H1 (cell line): ENCODE data around the gene HACD2. TPM values are rescaled to one million over a fixed set of nuclear protein-coding genes. Genes with fewer than 3 reads are reported as not detected.

Source experiments
- CTCF ChIA-PET: fragments of 300-600 bp; sonication (Branson Sonifier 250); formaldehyde crosslinking; loops from one replicate; lab custom pipeline; 2021; ENCODE audit not compliant: partially characterized antibody; lab: Charles Lee
- POLR2A ChIA-PET: fragments of 300-600 bp; sonication (Branson Sonifier 250); formaldehyde crosslinking; loops from one replicate; lab custom pipeline; 2021; ENCODE audit warnings: inconsistent platforms; ENCODE audit not compliant: partially characterized antibody; lab: Charles Lee
- DNase-seq, 2 experiments: peaks; one replicate each; pipeline versions ENCODE4 v3.0.0 to v3.0.0-alpha.2; 2010 to 2022; ENCODE audit warnings: low spot score in 2 of 2, low read depth in 1 of 2, mixed read lengths in 1 of 2
- FAIRE-seq: peaks from 2 replicates; lab custom pipeline; 2011; peaks lifted over from hg19 to GRCh38; lab: Jason Lieb, UNC
- H2AFZ ChIP-seq: 2 replicates; pipeline ENCODE4 v1.8.1; 2012; ENCODE audit warnings: low read length, inconsistent platforms
- H2AK5ac ChIP-seq: 2 replicates; pipeline ENCODE4 v1.6.1; 2013; ENCODE audit warnings: low read depth, low read length
- H2BK120ac ChIP-seq: replicated peaks from 2 replicates; pipeline ENCODE3; 2013; ENCODE audit warnings: low read depth, low read length, inconsistent platforms
- H2BK12ac ChIP-seq: 2 replicates; pipeline ENCODE4 v1.6.1; 2013; ENCODE audit warnings: low read depth, low read length
- H2BK15ac ChIP-seq: 2 replicates; pipeline ENCODE4 v1.6.1; 2013; ENCODE audit warnings: low read length
- H2BK20ac ChIP-seq: 2 replicates; pipeline ENCODE4 v1.6.1; 2013; ENCODE audit warnings: low read length
- H2BK5ac ChIP-seq: 2 replicates; pipeline ENCODE4 v1.6.1; 2013; ENCODE audit warnings: low read depth, low read length
- H3K14ac ChIP-seq: 2 replicates; pipeline ENCODE4 v1.6.1; 2013; ENCODE audit warnings: inconsistent platforms; ENCODE audit not compliant: insufficient read length
- H3K18ac ChIP-seq: 2 replicates; pipeline ENCODE4 v1.6.1; 2013; ENCODE audit warnings: low read length; ENCODE audit errors: extremely low read depth
- H3K23ac ChIP-seq: 2 replicates; pipeline ENCODE4 v1.6.1; 2013; ENCODE audit warnings: inconsistent platforms; ENCODE audit not compliant: insufficient read length
- H3K23me2 ChIP-seq: 2 replicates; pipeline ENCODE4 v1.6.1; 2013; ENCODE audit warnings: low read depth, low read length
- H3K27ac ChIP-seq: 2 replicates; pipeline ENCODE4 v1.6.1; 2011; ENCODE audit warnings: low read depth, low read length, inconsistent platforms
- H3K27me3 ChIP-seq, 4 experiments: replicated peaks in 1 of 4; 1 replicate in 1 of 4; 2 replicates in 3 of 4; pipeline versions ENCODE4 v1.6.1 to v1.8.1; 2011 to 2013; ENCODE audit warnings: low read length in 3 of 4, mild to moderate bottlenecking in 3 of 4, inconsistent platforms in 2 of 4, mixed read lengths in 2 of 4, moderate library complexity in 1 of 4; ENCODE audit not compliant: control insufficient read depth in 3 of 4, insufficient read depth in 3 of 4; ENCODE audit errors: extremely low read depth in 1 of 4
- H3K36me3 ChIP-seq, 4 experiments: 2 replicates each; pipeline versions ENCODE4 v1.6.1 to v1.8.1; 2011 to 2013; ENCODE audit warnings: mild to moderate bottlenecking in 4 of 4, low read length in 3 of 4, moderate library complexity in 2 of 4, control low read depth in 1 of 4, inconsistent platforms in 1 of 4; ENCODE audit not compliant: insufficient read depth in 4 of 4, control insufficient read depth in 2 of 4
- H3K4ac ChIP-seq: replicated peaks from 2 replicates; pipeline ENCODE3; 2013; ENCODE audit warnings: low read length, low read depth, mixed read lengths, inconsistent platforms; ENCODE audit not compliant: insufficient read length
- H3K4me1 ChIP-seq, 4 experiments: replicated peaks in 1 of 4; 1 replicate in 1 of 4; 2 replicates in 3 of 4; pipeline versions ENCODE4 v1.6.1 to v1.8.1; 2011 to 2013; ENCODE audit warnings: low read length in 3 of 4, inconsistent platforms in 2 of 4, mixed read lengths in 1 of 4; ENCODE audit not compliant: insufficient read depth in 4 of 4, control insufficient read depth in 3 of 4
- H3K4me2 ChIP-seq, 2 experiments: 2 replicates each; pipeline versions ENCODE4 v1.6.1 to v1.8.1; 2011 to 2013; ENCODE audit warnings: low read depth in 2 of 2, low read length in 2 of 2, control low read depth in 1 of 2, inconsistent platforms in 1 of 2, mild to moderate bottlenecking in 1 of 2; ENCODE audit not compliant: insufficient read depth in 1 of 2
- H3K4me3 ChIP-seq, 4 experiments: fragments of 200-600, 300-600 bp in 1 of 4; sonication (generic), shearing (Covaris generic), sonication (Bioruptor Twin) in 1 of 4; 2 replicates each; pipeline versions ENCODE4 v1.5.1 to v1.8.1; 2011 to 2016; ENCODE audit warnings: low read length in 4 of 4, low read depth in 3 of 4, control low read depth in 2 of 4, inconsistent platforms in 2 of 4, mild to moderate bottlenecking in 2 of 4, mixed read lengths in 1 of 4, moderate library complexity in 1 of 4; ENCODE audit not compliant: insufficient read depth in 2 of 4; ENCODE audit errors: extremely low read depth in 1 of 4
- H3K56ac ChIP-seq: replicated peaks from 2 replicates; pipeline ENCODE3; 2013; ENCODE audit warnings: low read depth, mild to moderate bottlenecking, mixed read lengths, low read length, inconsistent platforms; ENCODE audit not compliant: insufficient read length
- H3K79me1 ChIP-seq: 2 replicates; pipeline ENCODE4 v1.6.1; 2013; ENCODE audit warnings: low read depth, low read length, control low read depth
- H3K79me2 ChIP-seq, 2 experiments: 2 replicates each; pipeline versions ENCODE4 v1.6.1 to v1.8.1; 2012 to 2013; ENCODE audit warnings: low read length in 2 of 2, mild to moderate bottlenecking in 2 of 2, inconsistent platforms in 1 of 2; ENCODE audit not compliant: insufficient read depth in 2 of 2, control insufficient read depth in 1 of 2
- H3K9ac ChIP-seq, 4 experiments: replicated peaks in 1 of 4; 1 replicate in 1 of 4; 2 replicates in 3 of 4; pipeline versions ENCODE4 v1.6.1 to v1.8.1; 2011 to 2013; ENCODE audit warnings: low read depth in 3 of 4, low read length in 3 of 4, control low read depth in 2 of 4, mild to moderate bottlenecking in 2 of 4, moderate library complexity in 2 of 4, inconsistent platforms in 1 of 4; ENCODE audit errors: extremely low read depth in 1 of 4
- H3K9me3 ChIP-seq, 2 experiments: 2 replicates each; pipeline versions ENCODE4 v1.6.1 to v1.8.1; 2012 to 2013; ENCODE audit warnings: mild to moderate bottlenecking in 2 of 2, moderate library complexity in 2 of 2, control low read depth in 1 of 2, inconsistent platforms in 1 of 2, low read depth in 1 of 2, low read length in 1 of 2, mixed read lengths in 1 of 2; ENCODE audit not compliant: insufficient read depth in 2 of 2
- H4K20me1 ChIP-seq, 2 experiments: replicated peaks in 1 of 2; 2 replicates each; pipeline versions ENCODE3 to v1.8.1; 2011 to 2013; ENCODE audit warnings: inconsistent platforms in 2 of 2, low read length in 2 of 2, mild to moderate bottlenecking in 1 of 2; ENCODE audit not compliant: insufficient read depth in 2 of 2, control insufficient read depth in 1 of 2
- H4K5ac ChIP-seq: 2 replicates; pipeline ENCODE4 v1.6.1; 2013; ENCODE audit warnings: low read length, low read depth, mixed read lengths, inconsistent platforms; ENCODE audit not compliant: insufficient read length
- H4K8ac ChIP-seq: 2 replicates; pipeline ENCODE4 v1.8.0; 2013; ENCODE audit warnings: mild to moderate bottlenecking, moderate library complexity, low read length, inconsistent platforms; ENCODE audit not compliant: insufficient read depth; ENCODE audit errors: extremely low read depth
- H4K91ac ChIP-seq: replicated peaks from 2 replicates; pipeline ENCODE3; 2013; ENCODE audit warnings: low read length, mixed read lengths, inconsistent platforms; ENCODE audit not compliant: insufficient read length
- CBX5 ChIP-seq: fragments of 300-800, 300-1000 bp; sonication (generic); IDR thresholded peaks from 2 replicates; pipeline ENCODE4 v1.7.1; 2016; ENCODE audit warnings: antibody characterized with exemption, low read length, low read depth
- PHF8 ChIP-seq: fragments of 200-600 bp; sonication (generic); conservative IDR thresholded peaks from 2 replicates; pipeline ENCODE4 v1.7.1; 2012; ENCODE audit warnings: low read depth, mild to moderate bottlenecking, inconsistent platforms, low read length, moderate library complexity
- WGBS, 2 experiments: shearing (Covaris generic) in 1 of 2; methylation state at CpG; one replicate each; pipeline versions ENCODE4 v1.1.6 to v1.1.7; 2013 to 2015; ENCODE audit warnings: low lambda C conversion rate in 2 of 2, mixed read lengths in 2 of 2, inconsistent platforms in 1 of 2, low coverage in 1 of 2, missing lambda C conversion rate in 1 of 2; ENCODE audit not compliant: insufficient replicate concordance in 2 of 2, insufficient coverage in 1 of 2, insufficient read length in 1 of 2; ENCODE audit errors: extremely low coverage in 1 of 2, missing lambda C conversion rate in 1 of 2; 5-methylcytosine and 5-hydroxymethylcytosine counted together
- polyA plus RNA-seq, 7 experiments: library from polyadenylated mRNA; depleted of rRNA in 3 of 7; stranded (reverse) in 5 of 7; unstranded in 2 of 7; fragments of >200 nt in 5 of 7; fragments of 200-250 nt in 2 of 7; gene quantifications; 1 replicate in 5 of 7; 2 replicates in 1 of 7; 4 replicates in 1 of 7; pipeline versions ENCODE4 v1.2.1 to v1.2.3, GENCODE V29; 2011 to 2013; ENCODE audit warnings: missing spikeins in 2 of 7, mixed read lengths in 2 of 7
- total RNA-seq: library from RNA; stranded (reverse); fragmentation: NEBNext Ultra II Directional; extraction: Animal tissue kit (Norgen Biotek cat#: 25700); gene quantifications from 2 replicates; pipeline ENCODE4 v1.2.1, GENCODE V29; 2021
- TF ChIP-seq, protein P1 (sequence below), 3 experiments: IDR thresholded peaks; 1 replicate in 2 of 3; 2 replicates in 1 of 3; pipeline versions ENCODE4 v1.5.1 to v1.6.1; 2011; ENCODE audit warnings: low read length in 3 of 3, mild to moderate bottlenecking in 3 of 3, inconsistent platforms in 2 of 3, low read depth in 1 of 3, moderate library complexity in 1 of 3; ENCODE audit not compliant: insufficient read depth in 1 of 3; ENCODE audit errors: control extremely low read depth in 1 of 3

Gene HACD2
- total and polyA plus RNA-seq, 2 of the 8 experiments (the other 6 are each of a cell fraction or from before 2014, with no cell fraction given) = 24.9 to 31.2 TPM

DNA sequence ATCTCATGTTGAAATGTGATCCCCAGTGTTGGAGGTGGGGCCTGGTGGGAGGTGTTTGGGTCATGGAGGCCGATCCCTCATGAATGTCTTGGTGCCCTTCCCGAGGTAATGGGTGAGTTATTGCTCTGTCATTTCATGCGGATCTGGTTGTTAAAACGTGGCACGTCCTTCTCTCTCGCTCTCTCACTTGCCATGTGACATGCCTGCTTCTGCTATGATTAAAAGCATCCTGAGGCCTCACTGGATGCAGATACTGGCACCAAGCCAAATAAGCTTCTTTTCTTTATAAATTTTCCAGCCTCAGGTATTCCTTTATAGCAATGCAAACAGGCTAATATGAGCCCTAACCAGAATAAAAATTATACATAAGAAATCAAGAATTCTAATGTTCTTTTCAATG lies 31.7 kb upstream of the HACD2 start:
- no peak overlapping the region for H4K91ac ChIP-seq
- no peak overlapping the region for H2BK12ac ChIP-seq
- no peak overlapping the region for H3K23ac ChIP-seq
- H2BK120ac ChIP-seq = no peak overlapping the region
- H3K23me2 ChIP-seq = no peaks in the 10 kb centered on the region
- no peak overlapping the region for H3K27ac ChIP-seq
- 0 out of 7 replicates have a peak, but pooled peaks cover 0 to 4% (median under 1%) of the 10 kb centered on the region in 4 experiments for H3K4me1 ChIP-seq
- H2BK5ac ChIP-seq = no peak overlapping the region
- no peaks in the 10 kb centered on the region for H3K79me2 ChIP-seq
- H2BK20ac ChIP-seq = no peak overlapping the region
- H3K4me3 ChIP-seq = no peak overlapping the region
- no peak for TF ChIP-seq PHF8
- TF ChIP-seq CBX5 = no peak
- TF ChIP-seq, protein P1, sequence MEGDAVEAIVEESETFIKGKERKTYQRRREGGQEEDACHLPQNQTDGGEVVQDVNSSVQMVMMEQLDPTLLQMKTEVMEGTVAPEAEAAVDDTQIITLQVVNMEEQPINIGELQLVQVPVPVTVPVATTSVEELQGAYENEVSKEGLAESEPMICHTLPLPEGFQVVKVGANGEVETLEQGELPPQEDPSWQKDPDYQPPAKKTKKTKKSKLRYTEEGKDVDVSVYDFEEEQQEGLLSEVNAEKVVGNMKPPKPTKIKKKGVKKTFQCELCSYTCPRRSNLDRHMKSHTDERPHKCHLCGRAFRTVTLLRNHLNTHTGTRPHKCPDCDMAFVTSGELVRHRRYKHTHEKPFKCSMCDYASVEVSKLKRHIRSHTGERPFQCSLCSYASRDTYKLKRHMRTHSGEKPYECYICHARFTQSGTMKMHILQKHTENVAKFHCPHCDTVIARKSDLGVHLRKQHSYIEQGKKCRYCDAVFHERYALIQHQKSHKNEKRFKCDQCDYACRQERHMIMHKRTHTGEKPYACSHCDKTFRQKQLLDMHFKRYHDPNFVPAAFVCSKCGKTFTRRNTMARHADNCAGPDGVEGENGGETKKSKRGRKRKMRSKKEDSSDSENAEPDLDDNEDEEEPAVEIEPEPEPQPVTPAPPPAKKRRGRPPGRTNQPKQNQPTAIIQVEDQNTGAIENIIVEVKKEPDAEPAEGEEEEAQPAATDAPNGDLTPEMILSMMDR (IDR thresholded peaks at IDR 0.05; ENCODE audit: control extremely low read depth in 1 of 3, insufficient read depth in 1 of 3, low read depth in 1 of 3, low read length in 3 of 3) = no peak
- H3K36me3 ChIP-seq = peaks cover 0 to 13% (median 3%) of the 10 kb centered on the region in 4 experiments; a peak in 3 of 8 replicates
- H3K18ac ChIP-seq = no peak overlapping the region
- DNase-seq = no peak
- no peak overlapping the region for H4K8ac ChIP-seq
- H3K27me3 ChIP-seq = no peaks in the 10 kb centered on the region
- no peak overlapping the region for H3K4ac ChIP-seq
- no peaks in the 10 kb centered on the region for H3K79me1 ChIP-seq
- H2AK5ac ChIP-seq = no peak overlapping the region
- ChIA-PET POLR2A (interaction anchor here (0.6 kb wide), 1 partner anchor 14 kb away, joined by 4 read pairs; no protein-coding TSS in a partner anchor), CTCF (interaction anchor here (0.7 to 0.8 kb wide), 2 partner anchors 29 to 38 kb away, joined by 3 to 4 read pairs; no protein-coding TSS in a partner anchor)
- H2AFZ ChIP-seq = no peak overlapping the region
- WGBS, 2 experiments = 79% methylated on average over 6 of the region's 6 CpGs; no CpG with 5 or more reads in 1 of the 2 experiments
- H4K20me1 ChIP-seq = no peaks in the 10 kb centered on the region
- no peak overlapping the region for H3K14ac ChIP-seq
- H3K9ac ChIP-seq = no peak overlapping the region
- no peak for FAIRE-seq
- no peak overlapping the region for H3K56ac ChIP-seq
- H3K4me2 ChIP-seq = no peak overlapping the region
- no peak overlapping the region for H4K5ac ChIP-seq
- no peaks in the 10 kb centered on the region for H3K9me3 ChIP-seq
- no peak overlapping the region for H2BK15ac ChIP-seq
